Measurements from ENCODE around the gene LRRC45. TPM values are rescaled to one million over a fixed set of nuclear protein-coding genes. Genes with fewer than 3 reads are reported as not detected.

The LRRC45 gene
- total and polyA plus RNA-seq, 2 donors = 8.7 to 14.9 TPM

DNA sequence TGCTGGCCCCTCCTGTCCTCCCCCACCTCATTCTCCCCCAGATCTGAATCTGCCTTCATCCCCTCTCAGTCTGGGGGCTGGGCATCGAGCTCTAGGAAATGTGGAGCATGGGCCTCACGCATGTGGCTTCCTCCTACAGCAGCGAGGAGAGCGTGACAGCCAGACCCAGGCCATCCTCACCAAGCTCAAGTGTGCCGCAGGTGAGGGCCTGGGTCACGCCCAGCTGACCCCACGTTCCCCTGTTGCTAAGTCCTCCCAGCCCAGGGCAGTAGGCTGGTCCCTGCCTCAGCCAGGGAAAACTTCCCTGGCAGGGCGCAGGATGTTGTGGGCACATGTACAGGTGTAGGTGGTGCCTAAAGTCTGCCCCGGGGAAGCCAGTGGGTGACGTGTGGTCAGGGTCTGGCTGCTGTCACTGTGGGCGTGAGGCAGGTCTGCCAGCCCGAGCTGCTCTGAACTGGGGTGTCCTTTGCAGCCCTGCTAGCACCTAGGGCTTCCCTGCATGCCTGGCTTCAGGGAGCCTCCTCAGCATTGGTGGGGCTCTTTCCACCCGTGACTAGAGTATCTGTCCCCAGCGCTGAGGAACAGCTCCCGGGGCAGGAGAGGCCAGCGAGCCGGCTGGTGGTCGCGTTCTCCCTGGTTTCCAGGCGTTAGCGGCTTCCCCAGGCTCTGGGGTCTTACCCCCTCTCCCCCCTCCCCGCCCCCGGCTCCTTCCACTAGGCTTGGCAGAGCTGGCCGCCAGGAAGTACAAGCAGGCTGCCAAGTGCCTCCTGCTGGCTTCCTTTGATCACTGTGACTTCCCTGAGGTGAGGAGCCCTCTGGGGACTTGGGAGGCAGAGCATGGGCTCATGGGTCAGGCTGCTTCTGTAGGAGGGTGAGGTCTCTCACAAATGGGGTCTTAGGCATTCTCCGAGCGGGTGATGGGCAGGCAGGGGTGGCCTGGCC, 32.2 kb downstream of the LRRC45 start:
- peaks cover 6% of the 10 kb centered on the region for H3K36me3 ChIP-seq (ENCODE audit: insufficient read depth)
- no peak overlapping the region for H3K4me3 ChIP-seq (ENCODE audit: low read depth, low read length)
- WGBS = 84% methylated on average over 26 of the region's 26 CpGs
- no peak for DNase-seq (ENCODE audit: extremely low spot score)
- peaks cover 2% of the 10 kb centered on the region for H3K4me1 ChIP-seq (ENCODE audit: insufficient read depth)
- H3K27ac ChIP-seq (ENCODE audit: low read depth) = no peak overlapping the region

- DNase-seq (ENCODE audit: extremely low spot score) = no peak
- no peak overlapping the region for H3K4me3 ChIP-seq (ENCODE audit: low read depth, low read length)
- peaks cover 2% of the 10 kb centered on the region for H3K4me1 ChIP-seq (ENCODE audit: insufficient read depth)
- 88% methylated on average over 28 of the region's 28 CpGs for WGBS
- no peak overlapping the region for H3K27ac ChIP-seq (ENCODE audit: low read depth)
- peaks cover 6% of the 10 kb centered on the region for H3K36me3 ChIP-seq (ENCODE audit: insufficient read depth)
Observed at GRCh38 chr17:82055965-82056728, 33.0 kb downstream of the LRRC45 start.

- Histone ChIP-seq H3K4me3 (ENCODE audit: low read depth, low read length) (no peak overlapping the region), H3K4me1 (ENCODE audit: insufficient read depth) (peaks cover 2% of the 10 kb centered on the region), H3K36me3 (ENCODE audit: insufficient read depth) (peaks cover 6% of the 10 kb centered on the region), H3K27ac (ENCODE audit: low read depth) (no peak overlapping the region)
- WGBS = 80% methylated on average over 29 of the region's 29 CpGs
- DNase-seq (ENCODE audit: extremely low spot score) = no peak
Observed at GRCh38 chr17:82056729-82057621, 33.9 kb downstream of the LRRC45 start.

- no peak for DNase-seq (ENCODE audit: extremely low spot score)
- Histone ChIP-seq H3K27ac (ENCODE audit: low read depth) (no peak overlapping the region), H3K4me1 (ENCODE audit: insufficient read depth) (no peaks in the 10 kb centered on the region), H3K4me3 (ENCODE audit: low read depth, low read length) (no peak overlapping the region), H3K36me3 (ENCODE audit: insufficient read depth) (peaks cover 6% of the 10 kb centered on the region)
- WGBS = 75% methylated on average over 17 of the region's 17 CpGs
Observed at GRCh38 chr17:82058230-82058854, 35.2 kb downstream of the LRRC45 start.

GRCh38 chr17:82058855-82059249, 35.7 kb downstream of the LRRC45 start:
- Histone ChIP-seq H3K4me3 (ENCODE audit: low read depth, low read length) (no peak overlapping the region), H3K36me3 (ENCODE audit: insufficient read depth) (peaks cover 6% of the 10 kb centered on the region), H3K4me1 (ENCODE audit: insufficient read depth) (no peaks in the 10 kb centered on the region), H3K27ac (ENCODE audit: low read depth) (no peak overlapping the region)
- 79% methylated on average over 10 of the region's 10 CpGs for WGBS
- DNase-seq (ENCODE audit: extremely low spot score) = no peak

GRCh38 chr17:82059272-82060000, 36.3 kb downstream of the LRRC45 start:
- no peaks in the 10 kb centered on the region for H3K4me1 ChIP-seq (ENCODE audit: insufficient read depth)
- no peak for DNase-seq (ENCODE audit: extremely low spot score)
- no peak overlapping the region for H3K4me3 ChIP-seq (ENCODE audit: low read depth, low read length)
- H3K36me3 ChIP-seq (ENCODE audit: insufficient read depth) = peaks cover 6% of the 10 kb centered on the region
- 74% methylated on average over 19 of the region's 19 CpGs for WGBS
- no peak overlapping the region for H3K27ac ChIP-seq (ENCODE audit: low read depth)

GRCh38 chr17:82060001-82060380, 36.9 kb downstream of the LRRC45 start:
- Histone ChIP-seq H3K27ac (ENCODE audit: low read depth) (no peak overlapping the region), H3K4me1 (ENCODE audit: insufficient read depth) (no peaks in the 10 kb centered on the region), H3K4me3 (ENCODE audit: low read depth, low read length) (no peak overlapping the region), H3K36me3 (ENCODE audit: insufficient read depth) (peaks cover 6% of the 10 kb centered on the region)
- WGBS = 87% methylated on average over 16 of the region's 16 CpGs
- DNase-seq (ENCODE audit: extremely low spot score) = no peak

DNA sequence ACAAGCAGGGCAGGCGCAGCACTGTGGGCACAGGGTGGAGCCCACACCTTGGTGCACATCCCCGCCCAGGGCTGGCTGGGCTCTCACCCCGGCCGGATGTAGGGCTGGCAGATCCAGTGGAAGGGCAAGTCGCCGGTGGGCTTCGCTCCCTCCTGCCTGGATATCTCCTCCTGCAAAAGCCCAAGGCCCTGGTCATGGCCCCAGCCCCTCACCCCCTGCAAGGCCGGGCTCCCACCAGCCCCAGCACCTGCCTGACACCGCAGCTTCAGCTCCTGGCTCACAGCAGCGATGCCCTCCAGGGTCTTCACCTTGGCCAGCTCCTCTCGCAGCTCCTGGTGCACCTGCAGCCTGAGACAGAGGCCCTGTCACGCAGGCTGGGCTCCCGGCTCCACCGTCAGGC, 37.5 kb downstream of the LRRC45 start:
- Histone ChIP-seq H3K27ac (ENCODE audit: low read depth) (no peak overlapping the region), H3K36me3 (ENCODE audit: insufficient read depth) (peaks cover 6% of the 10 kb centered on the region), H3K4me3 (ENCODE audit: low read depth, low read length) (no peak overlapping the region), H3K4me1 (ENCODE audit: insufficient read depth) (no peaks in the 10 kb centered on the region)
- no peak for DNase-seq (ENCODE audit: extremely low spot score)
- 85% methylated on average over 14 of the region's 14 CpGs for WGBS

DNA sequence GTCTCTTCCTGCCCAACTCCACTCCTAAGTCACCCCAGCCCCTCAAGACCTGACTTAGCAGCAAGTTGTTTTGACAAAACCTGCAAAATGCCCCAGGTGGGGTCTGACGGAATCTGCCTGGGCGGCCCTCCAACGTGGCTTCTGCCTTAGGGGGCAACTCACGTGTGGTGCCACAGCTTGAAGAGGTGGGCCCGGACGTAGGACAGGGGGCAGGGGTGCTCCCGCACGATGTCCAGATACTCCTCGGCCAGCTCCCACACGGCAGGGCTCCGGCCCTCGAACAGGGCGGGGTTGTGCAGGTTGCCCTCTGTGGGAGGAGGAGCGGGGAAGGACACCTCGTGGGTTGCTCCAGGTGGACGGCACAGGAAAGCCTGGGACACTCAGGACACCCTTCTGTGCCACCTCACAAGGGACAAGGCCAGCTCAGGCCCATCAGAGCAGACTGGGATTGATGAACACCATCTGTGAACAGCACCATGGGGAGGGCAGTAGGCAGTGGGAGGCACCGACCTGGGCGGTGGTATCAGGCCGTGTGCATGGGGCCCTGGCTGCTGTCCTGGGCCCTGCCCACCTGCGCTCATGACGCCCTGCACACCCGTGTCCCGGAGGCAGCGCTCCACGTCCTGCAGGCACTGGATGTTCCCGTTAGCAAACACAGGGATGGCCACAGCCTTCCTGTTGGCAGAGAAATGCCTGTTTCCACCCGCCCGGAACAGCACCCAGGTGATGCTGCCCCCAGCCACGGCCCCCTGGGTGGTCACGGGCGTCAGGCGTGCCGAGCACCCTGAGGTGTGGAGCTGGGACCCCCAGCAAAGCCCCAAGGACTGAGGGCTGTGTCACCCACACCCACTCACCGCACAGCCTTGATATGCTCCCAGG, 38.2 kb downstream of the LRRC45 start:
- 90% methylated on average over 34 of the region's 34 CpGs for WGBS
- DNase-seq (ENCODE audit: extremely low spot score) = no peak
- H3K27ac ChIP-seq (ENCODE audit: low read depth) = no peak overlapping the region
- H3K4me1 ChIP-seq (ENCODE audit: insufficient read depth) = peaks cover 2% of the 10 kb centered on the region
- H3K4me3 ChIP-seq (ENCODE audit: low read depth, low read length) = no peak overlapping the region
- peaks cover 6% of the 10 kb centered on the region for H3K36me3 ChIP-seq (ENCODE audit: insufficient read depth)

DNA sequence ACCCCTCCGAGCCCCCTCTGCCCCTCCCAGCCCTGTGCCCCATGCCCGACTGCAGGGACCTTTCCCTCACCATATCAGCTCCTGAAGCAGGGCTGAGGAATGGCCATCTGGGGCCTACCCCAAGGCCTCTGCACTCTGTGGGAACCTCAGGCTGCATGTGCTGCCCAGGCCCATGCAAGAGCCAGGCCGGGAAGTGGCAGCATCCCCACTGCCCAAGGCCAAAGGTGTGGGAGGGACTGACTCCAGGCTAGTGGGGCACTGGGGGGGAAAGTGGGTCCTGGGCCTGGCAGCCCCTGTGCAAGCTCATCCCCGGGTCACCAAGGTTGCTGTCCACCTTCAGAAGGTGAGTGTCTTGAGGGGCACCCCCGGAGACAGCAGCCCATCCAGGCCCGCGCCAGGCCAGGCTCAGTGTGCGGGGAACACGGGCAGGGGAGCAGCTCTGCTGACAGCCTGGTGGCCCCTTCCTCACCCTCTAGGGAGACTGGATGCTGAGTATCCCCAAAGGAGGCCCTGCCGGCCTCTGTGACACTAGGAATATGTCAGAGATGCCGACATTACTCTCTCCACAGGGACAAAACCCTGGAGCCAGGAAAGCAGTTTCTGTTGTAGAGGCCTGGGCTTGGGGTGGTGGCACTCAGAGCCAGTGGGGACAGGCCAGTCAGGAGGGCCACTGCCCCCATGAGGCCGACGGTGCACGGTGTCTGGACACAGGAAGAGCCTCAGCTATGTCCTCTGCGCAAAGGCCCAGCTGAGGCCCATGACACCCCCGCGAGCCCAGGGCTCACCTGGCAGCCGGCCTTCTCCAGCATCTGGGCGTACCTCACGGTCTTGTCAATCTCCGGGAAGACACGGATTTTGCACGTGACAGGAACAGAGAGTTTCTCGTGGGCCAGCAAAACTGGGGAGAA, 39.2 kb downstream of the LRRC45 start:
- Histone ChIP-seq H3K4me3 (ENCODE audit: low read depth, low read length) (no peak overlapping the region), H3K4me1 (ENCODE audit: insufficient read depth) (peaks cover 4% of the 10 kb centered on the region), H3K27ac (ENCODE audit: low read depth) (no peak overlapping the region), H3K36me3 (ENCODE audit: insufficient read depth) (peaks cover 2% of the 10 kb centered on the region)
- WGBS = 85% methylated on average over 24 of the region's 24 CpGs
- no peak for DNase-seq (ENCODE audit: extremely low spot score)

- H3K36me3 ChIP-seq (ENCODE audit: insufficient read depth) = peaks cover 2% of the 10 kb centered on the region
- no peak for DNase-seq (ENCODE audit: extremely low spot score)
- peaks cover 4% of the 10 kb centered on the region for H3K4me1 ChIP-seq (ENCODE audit: insufficient read depth)
- no peak overlapping the region for H3K27ac ChIP-seq (ENCODE audit: low read depth)
- no peak overlapping the region for H3K4me3 ChIP-seq (ENCODE audit: low read depth, low read length)
- 93% methylated on average over 9 of the region's 9 CpGs for WGBS
Observed at GRCh38 chr17:82062984-82063368, 39.9 kb downstream of the LRRC45 start.
